HEK293 (cell line): Measurements from ENCODE around the gene LMO2.

ENCODE experiments used
- CTCF ChIA-PET: fragments of 350-600 bp; formaldehyde crosslinking; extraction: SDS; loops from one replicate; lab custom pipeline; 2021; ENCODE audit warnings: antibody characterized with exemption; lab: Yijun Ruan, JAX
- POLR2A ChIA-PET: fragments of 300-600 bp; formaldehyde crosslinking; extraction: SDS; loops from one replicate; lab custom pipeline; 2020; ENCODE audit warnings: antibody characterized with exemption, inconsistent platforms; lab: Yijun Ruan, JAX
- H3K27ac ChIP-seq: fragments of 200-500 bp; sonication (Bioruptor generic); 2 replicates; pipeline ENCODE4 v1.5.1; 2014; ENCODE audit warnings: low read depth, low read length, control low read depth, inconsistent platforms; ENCODE audit errors: extremely low read depth
- H3K36me3 ChIP-seq, 2 experiments: fragments of 200-500 bp in 1 of 2; sonication (Bioruptor generic) in 1 of 2; 1 replicate in 1 of 2; 2 replicates in 1 of 2; pipeline ENCODE4 v1.5.1; 2014 to 2017; ENCODE audit warnings: inconsistent platforms in 2 of 2, low read length in 2 of 2; ENCODE audit not compliant: control insufficient read depth in 2 of 2, insufficient read depth in 1 of 2
- H3K4me1 ChIP-seq: fragments of 200-500 bp; sonication (Bioruptor generic); 2 replicates; pipeline ENCODE4 v1.5.1; 2014; ENCODE audit warnings: mild to moderate bottlenecking, low read length, inconsistent platforms; ENCODE audit not compliant: control insufficient read depth, insufficient read depth
- H3K4me3 ChIP-seq: 2 replicates; pipeline ENCODE4 v1.5.1; 2011; ENCODE audit warnings: low read depth, mild to moderate bottlenecking, control low read depth, low read length, moderate library complexity
- H3K9me3 ChIP-seq: fragments of 200-500 bp; sonication (Bioruptor generic); 2 replicates; pipeline ENCODE4 v1.5.1; 2014; ENCODE audit warnings: low read depth, low read length, inconsistent platforms; ENCODE audit not compliant: control insufficient read depth, insufficient read depth
- OSR2 ChIP-seq: fragments of 450-650 bp; formaldehyde crosslinking; IDR thresholded peaks from 2 replicates; pipeline ENCODE4 v1.5.1; 2016; ENCODE audit warnings: missing biosample characterization, missing genetic modification characterization
- PRDM1 ChIP-seq: fragments of 450-650 bp; formaldehyde crosslinking; IDR thresholded peaks from 2 replicates; pipeline ENCODE4; 2016; ENCODE audit warnings: missing biosample characterization, missing genetic modification characterization
- SP2 ChIP-seq: fragments of 450-650 bp; formaldehyde crosslinking; IDR thresholded peaks from 2 replicates; pipeline ENCODE4 v1.5.1; 2016; ENCODE audit warnings: missing biosample characterization, missing genetic modification characterization
- ZBTB26 ChIP-seq: fragments of 450-650 bp; formaldehyde crosslinking; optimal IDR thresholded peaks from 2 replicates; pipeline ENCODE3; 2016; ENCODE audit warnings: missing biosample characterization, mild to moderate bottlenecking, missing genetic modification characterization
- ZBTB7A ChIP-seq: fragments of 450-650 bp; formaldehyde crosslinking; IDR thresholded peaks from 2 replicates; pipeline ENCODE4 v1.5.1; 2016; ENCODE audit warnings: low read depth, missing biosample characterization, missing genetic modification characterization
- ZFP41 ChIP-seq: fragments of 450-650 bp; formaldehyde crosslinking; IDR thresholded peaks from 2 replicates; pipeline ENCODE4 v1.5.1; 2016; ENCODE audit warnings: missing biosample characterization, missing genetic modification characterization, borderline replicate concordance
- ZNF133 ChIP-seq: fragments of 450-650 bp; formaldehyde crosslinking; IDR thresholded peaks from 2 replicates; pipeline ENCODE4 v1.5.1; 2016; ENCODE audit warnings: missing biosample characterization, missing genetic modification characterization
- ZNF248 ChIP-seq: fragments of 450-650 bp; formaldehyde crosslinking; IDR thresholded peaks from 2 replicates; pipeline ENCODE4 v1.5.1; 2017; ENCODE audit warnings: missing biosample characterization, missing genetic modification characterization
- ZNF292 ChIP-seq: fragments of 450-650 bp; formaldehyde crosslinking; IDR thresholded peaks from 2 replicates; pipeline ENCODE4 v1.5.1; 2016; ENCODE audit warnings: low read depth, missing biosample characterization, missing genetic modification characterization, borderline replicate concordance
- ZNF341 ChIP-seq: fragments of 450-650 bp; formaldehyde crosslinking; IDR thresholded peaks from 2 replicates; pipeline ENCODE4; 2016; ENCODE audit warnings: low read depth, missing biosample characterization, missing genetic modification characterization
- ZNF549 ChIP-seq: fragments of 450-650 bp; IDR thresholded peaks from 2 replicates; pipeline ENCODE4 v1.5.1; 2018; ENCODE audit warnings: missing biosample characterization, missing genetic modification characterization, mild to moderate bottlenecking, inconsistent platforms, moderate library complexity
- ZNF623 ChIP-seq: fragments of 450-650 bp; formaldehyde crosslinking; IDR thresholded peaks from 2 replicates; pipeline ENCODE4 v1.5.1; 2016; ENCODE audit warnings: missing biosample characterization, missing genetic modification characterization
- ZNF654 ChIP-seq: fragments of 450-650 bp; formaldehyde crosslinking; IDR thresholded peaks from 2 replicates; pipeline ENCODE4 v1.5.1; 2016; ENCODE audit warnings: low read depth, missing biosample characterization, missing genetic modification characterization
- ZNF658 ChIP-seq: fragments of 450-650 bp; formaldehyde crosslinking; IDR thresholded peaks from 2 replicates; pipeline ENCODE4; 2016; ENCODE audit warnings: missing biosample characterization, missing genetic modification characterization
- ZNF701 ChIP-seq: fragments of 450-650 bp; formaldehyde crosslinking; IDR thresholded peaks from 2 replicates; pipeline ENCODE4 v1.5.1; 2016; ENCODE audit warnings: missing biosample characterization, missing genetic modification characterization
- TF ChIP-seq, protein P1 (sequence below): fragments of 450-650 bp; formaldehyde crosslinking; IDR thresholded peaks from 2 replicates; pipeline ENCODE4 v1.5.1; 2016; ENCODE audit warnings: missing biosample characterization, missing genetic modification characterization, low read depth
- TF ChIP-seq, protein P2 (sequence below): fragments of 450-650 bp; formaldehyde crosslinking; IDR thresholded peaks from 2 replicates; pipeline ENCODE4 v1.5.1; 2016; ENCODE audit warnings: missing biosample characterization, missing genetic modification characterization
- TF ChIP-seq, protein P3 (sequence below): fragments of 450-650 bp; formaldehyde crosslinking; IDR thresholded peaks from 2 replicates; pipeline ENCODE4 v1.5.0; 2017; ENCODE audit warnings: missing biosample characterization, missing genetic modification characterization, borderline replicate concordance

LMO2 gene

GRCh38 chr11:33835143-33835878 lies 56.6 kb downstream of the LMO2 start:
- Histone ChIP-seq H3K36me3 (no peaks in the 10 kb centered on the region), H3K27ac (no peak overlapping the region), H3K4me1 (no peaks in the 10 kb centered on the region), H3K9me3 (no peaks in the 10 kb centered on the region), H3K4me3 (no peak overlapping the region)
- CTCF ChIA-PET: interaction anchor here (0.6 to 12.3 kb wide), 28 partner anchors 10 to 1198 kb away, joined by 3 to 269 read pairs (median 3); no protein-coding TSS in a partner anchor
- TF ChIP-seq ZNF654 (tag by site-specific recombination) (peak; percentile 65), PRDM1 (0 out of 2 replicates have a peak, but pooled peaks have one; percentile 13), ZNF658 (tag by site-specific recombination) (no peak), OSR2 (peak; percentile 38; the same call in 1 of the 2 replicates)
- POLR2A ChIA-PET: no interaction called here

DNA sequence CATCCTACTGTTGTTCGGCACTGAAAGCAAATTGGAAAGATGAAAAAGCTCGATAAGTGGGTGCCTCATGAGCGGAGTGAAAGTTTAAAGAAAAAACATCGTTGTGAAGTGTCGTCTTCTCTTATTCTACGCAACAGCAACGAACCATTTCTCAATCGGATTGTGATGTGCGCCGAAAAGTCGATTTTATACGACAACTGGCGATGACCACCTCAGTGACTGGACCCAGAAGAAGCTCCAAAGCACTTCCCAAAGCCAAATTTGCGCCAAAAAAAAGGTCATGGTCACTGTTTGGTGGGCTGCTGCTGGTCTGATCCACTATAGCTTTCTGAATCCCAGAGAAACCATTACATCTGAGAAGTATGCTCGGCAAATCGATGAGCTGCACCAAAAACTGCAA lies 59.2 kb downstream of the LMO2 start:
- no peaks in the 10 kb centered on the region for H3K36me3 ChIP-seq
- H3K4me3 ChIP-seq: no peak overlapping the region
- POLR2A ChIA-PET: no interaction called here
- no peaks in the 10 kb centered on the region for H3K9me3 ChIP-seq
- H3K4me1 ChIP-seq: no peaks in the 10 kb centered on the region
- CTCF ChIA-PET: interaction anchor here (0.6 to 12.3 kb wide), 7 partner anchors 9 to 1092 kb away, joined by 3 to 269 read pairs (median 5); no protein-coding TSS in a partner anchor
- TF ChIP-seq, protein P1, sequence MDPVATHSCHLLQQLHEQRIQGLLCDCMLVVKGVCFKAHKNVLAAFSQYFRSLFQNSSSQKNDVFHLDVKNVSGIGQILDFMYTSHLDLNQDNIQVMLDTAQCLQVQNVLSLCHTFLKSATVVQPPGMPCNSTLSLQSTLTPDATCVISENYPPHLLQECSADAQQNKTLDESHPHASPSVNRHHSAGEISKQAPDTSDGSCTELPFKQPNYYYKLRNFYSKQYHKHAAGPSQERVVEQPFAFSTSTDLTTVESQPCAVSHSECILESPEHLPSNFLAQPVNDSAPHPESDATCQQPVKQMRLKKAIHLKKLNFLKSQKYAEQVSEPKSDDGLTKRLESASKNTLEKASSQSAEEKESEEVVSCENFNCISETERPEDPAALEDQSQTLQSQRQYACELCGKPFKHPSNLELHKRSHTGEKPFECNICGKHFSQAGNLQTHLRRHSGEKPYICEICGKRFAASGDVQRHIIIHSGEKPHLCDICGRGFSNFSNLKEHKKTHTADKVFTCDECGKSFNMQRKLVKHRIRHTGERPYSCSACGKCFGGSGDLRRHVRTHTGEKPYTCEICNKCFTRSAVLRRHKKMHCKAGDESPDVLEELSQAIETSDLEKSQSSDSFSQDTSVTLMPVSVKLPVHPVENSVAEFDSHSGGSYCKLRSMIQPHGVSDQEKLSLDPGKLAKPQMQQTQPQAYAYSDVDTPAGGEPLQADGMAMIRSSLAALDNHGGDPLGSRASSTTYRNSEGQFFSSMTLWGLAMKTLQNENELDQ (tag by site-specific recombination): no peak
- no peak for TF ChIP-seq ZNF549 (tag by site-specific recombination)
- TF ChIP-seq ZNF292 (tag by site-specific recombination): no peak
- TF ChIP-seq ZNF623: no peak
- TF ChIP-seq, protein P2, sequence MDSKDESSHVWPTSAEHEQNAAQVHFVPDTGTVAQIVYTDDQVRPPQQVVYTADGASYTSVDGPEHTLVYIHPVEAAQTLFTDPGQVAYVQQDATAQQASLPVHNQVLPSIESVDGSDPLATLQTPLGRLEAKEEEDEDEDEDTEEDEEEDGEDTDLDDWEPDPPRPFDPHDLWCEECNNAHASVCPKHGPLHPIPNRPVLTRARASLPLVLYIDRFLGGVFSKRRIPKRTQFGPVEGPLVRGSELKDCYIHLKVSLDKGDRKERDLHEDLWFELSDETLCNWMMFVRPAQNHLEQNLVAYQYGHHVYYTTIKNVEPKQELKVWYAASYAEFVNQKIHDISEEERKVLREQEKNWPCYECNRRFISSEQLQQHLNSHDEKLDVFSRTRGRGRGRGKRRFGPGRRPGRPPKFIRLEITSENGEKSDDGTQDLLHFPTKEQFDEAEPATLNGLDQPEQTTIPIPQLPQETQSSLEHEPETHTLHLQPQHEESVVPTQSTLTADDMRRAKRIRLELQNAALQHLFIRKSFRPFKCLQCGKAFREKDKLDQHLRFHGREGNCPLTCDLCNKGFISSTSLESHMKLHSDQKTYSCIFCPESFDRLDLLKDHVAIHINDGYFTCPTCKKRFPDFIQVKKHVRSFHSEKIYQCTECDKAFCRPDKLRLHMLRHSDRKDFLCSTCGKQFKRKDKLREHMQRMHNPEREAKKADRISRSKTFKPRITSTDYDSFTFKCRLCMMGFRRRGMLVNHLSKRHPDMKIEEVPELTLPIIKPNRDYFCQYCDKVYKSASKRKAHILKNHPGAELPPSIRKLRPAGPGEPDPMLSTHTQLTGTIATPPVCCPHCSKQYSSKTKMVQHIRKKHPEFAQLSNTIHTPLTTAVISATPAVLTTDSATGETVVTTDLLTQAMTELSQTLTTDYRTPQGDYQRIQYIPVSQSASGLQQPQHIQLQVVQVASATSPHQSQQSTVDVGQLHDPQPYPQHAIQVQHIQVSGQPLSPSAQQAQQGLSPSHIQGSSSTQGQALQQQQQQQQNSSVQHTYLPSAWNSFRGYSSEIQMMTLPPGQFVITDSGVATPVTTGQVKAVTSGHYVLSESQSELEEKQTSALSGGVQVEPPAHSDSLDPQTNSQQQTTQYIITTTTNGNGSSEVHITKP (tag by site-specific recombination): no peak
- TF ChIP-seq ZNF701 (tag by site-specific recombination): no peak
- TF ChIP-seq ZBTB7A (tag by site-specific recombination): no peak
- TF ChIP-seq, protein P3, sequence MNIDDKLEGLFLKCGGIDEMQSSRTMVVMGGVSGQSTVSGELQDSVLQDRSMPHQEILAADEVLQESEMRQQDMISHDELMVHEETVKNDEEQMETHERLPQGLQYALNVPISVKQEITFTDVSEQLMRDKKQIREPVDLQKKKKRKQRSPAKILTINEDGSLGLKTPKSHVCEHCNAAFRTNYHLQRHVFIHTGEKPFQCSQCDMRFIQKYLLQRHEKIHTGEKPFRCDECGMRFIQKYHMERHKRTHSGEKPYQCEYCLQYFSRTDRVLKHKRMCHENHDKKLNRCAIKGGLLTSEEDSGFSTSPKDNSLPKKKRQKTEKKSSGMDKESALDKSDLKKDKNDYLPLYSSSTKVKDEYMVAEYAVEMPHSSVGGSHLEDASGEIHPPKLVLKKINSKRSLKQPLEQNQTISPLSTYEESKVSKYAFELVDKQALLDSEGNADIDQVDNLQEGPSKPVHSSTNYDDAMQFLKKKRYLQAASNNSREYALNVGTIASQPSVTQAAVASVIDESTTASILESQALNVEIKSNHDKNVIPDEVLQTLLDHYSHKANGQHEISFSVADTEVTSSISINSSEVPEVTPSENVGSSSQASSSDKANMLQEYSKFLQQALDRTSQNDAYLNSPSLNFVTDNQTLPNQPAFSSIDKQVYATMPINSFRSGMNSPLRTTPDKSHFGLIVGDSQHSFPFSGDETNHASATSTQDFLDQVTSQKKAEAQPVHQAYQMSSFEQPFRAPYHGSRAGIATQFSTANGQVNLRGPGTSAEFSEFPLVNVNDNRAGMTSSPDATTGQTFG: no peak
- no peak for TF ChIP-seq ZBTB26 (tag by site-specific recombination)
- no peak for TF ChIP-seq SP2 (tag by site-specific recombination)
- TF ChIP-seq ZNF133 (tag by site-specific recombination): no peak
- no peak for TF ChIP-seq ZNF248
- no peak for TF ChIP-seq ZFP41
- TF ChIP-seq ZNF341: no peak
- H3K27ac ChIP-seq: no peak overlapping the region
